ENCODE data around the gene CD82.

DNA sequence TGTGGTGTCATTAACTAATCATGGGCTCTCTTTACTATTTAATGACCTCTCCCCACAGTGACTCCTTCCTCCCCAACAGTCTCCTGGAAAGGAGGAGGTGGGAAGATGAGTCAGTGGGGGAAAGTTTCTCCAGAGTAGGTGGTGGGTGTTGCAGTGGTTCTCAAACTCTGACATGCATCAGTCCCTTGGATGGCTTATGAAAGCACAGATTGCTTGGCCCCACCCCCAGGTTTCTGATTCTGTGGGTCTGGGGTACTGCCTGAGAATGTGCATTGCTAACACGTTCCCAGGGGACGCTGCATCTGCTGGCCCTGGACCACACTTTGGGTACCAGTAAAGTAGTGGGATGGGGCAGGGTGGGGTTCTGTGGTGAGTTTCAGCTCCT, 9.8 kb downstream of the CD82 start:
- no peak for TF ChIP-seq ZNF274 (IDR thresholded peaks at IDR 0.05; ENCODE audit: low read depth, low read length)
- no peak for TF ChIP-seq YY1 (IDR thresholded peaks at IDR 0.05; ENCODE audit: insufficient read depth, insufficient read length)

All from NT2/D1 (cell line).